ENCODE data around the gene SMARCAL1. TPM values are rescaled to one million over a fixed set of nuclear protein-coding genes. Genes with fewer than 3 reads are reported as not detected.

The SMARCAL1 gene
- polyA plus RNA-seq, 1 experiment: 28.6 TPM

GRCh38 chr2:216425008-216425787 is 12.9 kb downstream of the SMARCAL1 start:
- no peak for TF ChIP-seq CTCF (IDR thresholded peaks at IDR 0.05; ENCODE audit: low read depth, low read length)
- POLR2A ChIA-PET: no interaction called here
- H3K9me3 ChIP-seq (ENCODE audit: control insufficient read depth, insufficient read depth, low read length): peaks cover 10% of the 10 kb centered on the region
- H3K4me3 ChIP-seq (ENCODE audit: low read depth, low read length): no peak overlapping the region
- no peak overlapping the region for H3K27ac ChIP-seq (ENCODE audit: low read depth, low read length)
- no peaks in the 10 kb centered on the region for H3K27me3 ChIP-seq (ENCODE audit: control insufficient read depth, insufficient read depth, low read length)
- DNase-seq (ENCODE audit: low read depth, low spot score): no peak
- CTCF ChIA-PET: no interaction called here

GRCh38 chr2:216426166-216426777 is 14.0 kb downstream of the SMARCAL1 start:
- POLR2A ChIA-PET: no interaction called here
- no peak overlapping the region for H3K4me3 ChIP-seq (ENCODE audit: low read depth, low read length)
- no peak for DNase-seq (ENCODE audit: low read depth, low spot score)
- no peak overlapping the region for H3K27ac ChIP-seq (ENCODE audit: low read depth, low read length)
- TF ChIP-seq CTCF (IDR thresholded peaks at IDR 0.05; ENCODE audit: low read depth, low read length): no peak
- peaks cover 10% of the 10 kb centered on the region for H3K9me3 ChIP-seq (ENCODE audit: control insufficient read depth, insufficient read depth, low read length)
- CTCF ChIA-PET: no interaction called here
- no peaks in the 10 kb centered on the region for H3K27me3 ChIP-seq (ENCODE audit: control insufficient read depth, insufficient read depth, low read length)

GRCh38 chr2:216426938-216427337 is 14.7 kb downstream of the SMARCAL1 start:
- ChIA-PET CTCF (no interaction called here), POLR2A (no interaction called here)
- H3K9me3 ChIP-seq (ENCODE audit: control insufficient read depth, insufficient read depth, low read length): peaks cover 10% of the 10 kb centered on the region
- no peak overlapping the region for H3K4me3 ChIP-seq (ENCODE audit: low read depth, low read length)
- no peak overlapping the region for H3K27ac ChIP-seq (ENCODE audit: low read depth, low read length)
- no peak for TF ChIP-seq CTCF (IDR thresholded peaks at IDR 0.05; ENCODE audit: low read depth, low read length)
- DNase-seq (ENCODE audit: low read depth, low spot score): no peak
- H3K27me3 ChIP-seq (ENCODE audit: control insufficient read depth, insufficient read depth, low read length): no peaks in the 10 kb centered on the region

- no peak overlapping the region for H3K27ac ChIP-seq (ENCODE audit: low read depth, low read length)
- TF ChIP-seq CTCF (IDR thresholded peaks at IDR 0.05; ENCODE audit: low read depth, low read length): no peak
- POLR2A ChIA-PET: no interaction called here
- H3K4me3 ChIP-seq (ENCODE audit: low read depth, low read length): no peak overlapping the region
- H3K27me3 ChIP-seq (ENCODE audit: control insufficient read depth, insufficient read depth, low read length): no peaks in the 10 kb centered on the region
- CTCF ChIA-PET: no interaction called here
- peaks cover 10% of the 10 kb centered on the region for H3K9me3 ChIP-seq (ENCODE audit: control insufficient read depth, insufficient read depth, low read length)
- DNase-seq (ENCODE audit: low read depth, low spot score): no peak
Measured at GRCh38 chr2:216428618-216429350, 16.5 kb downstream of the SMARCAL1 start.

- H3K27me3 ChIP-seq (ENCODE audit: control insufficient read depth, insufficient read depth, low read length): no peaks in the 10 kb centered on the region
- ChIA-PET CTCF (no interaction called here), POLR2A (no interaction called here)
- H3K27ac ChIP-seq (ENCODE audit: low read depth, low read length): no peak overlapping the region
- no peak for DNase-seq (ENCODE audit: low read depth, low spot score)
- peaks cover 10% of the 10 kb centered on the region for H3K9me3 ChIP-seq (ENCODE audit: control insufficient read depth, insufficient read depth, low read length)
- no peak overlapping the region for H3K4me3 ChIP-seq (ENCODE audit: low read depth, low read length)
- TF ChIP-seq CTCF (IDR thresholded peaks at IDR 0.05; ENCODE audit: low read depth, low read length): no peak
Measured at GRCh38 chr2:216429428-216429827, 17.1 kb downstream of the SMARCAL1 start.

Data from AG04450 (cell line).